Fibroblast of upper back skin (primary cell): ENCODE data around the gene TSR3.

Experiments used
- DNase-seq: peaks from one replicate; pipeline ENCODE4 v3.0.0-alpha.2; 2013

The TSR3 gene

DNA sequence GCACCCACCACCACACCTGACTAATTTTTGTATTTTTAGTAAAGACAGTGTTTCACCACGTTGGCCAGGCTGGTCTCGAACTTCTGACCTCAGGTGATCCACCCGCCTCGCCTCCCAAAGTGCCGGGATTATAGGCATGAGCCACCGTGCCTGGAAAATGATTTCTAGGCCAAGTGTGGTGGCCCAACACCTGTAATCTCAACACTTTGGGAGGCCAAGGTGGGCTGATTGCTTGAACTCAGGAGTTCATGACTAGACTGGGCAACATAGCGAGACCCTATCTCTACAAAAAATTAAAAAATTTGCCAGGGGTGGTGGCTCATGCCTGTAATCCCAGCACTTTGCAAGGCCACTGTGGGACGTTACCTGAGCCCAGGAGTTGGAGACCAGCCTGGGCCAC, 29.3 kb downstream of the TSR3 start:
- no peak for DNase-seq

DNA sequence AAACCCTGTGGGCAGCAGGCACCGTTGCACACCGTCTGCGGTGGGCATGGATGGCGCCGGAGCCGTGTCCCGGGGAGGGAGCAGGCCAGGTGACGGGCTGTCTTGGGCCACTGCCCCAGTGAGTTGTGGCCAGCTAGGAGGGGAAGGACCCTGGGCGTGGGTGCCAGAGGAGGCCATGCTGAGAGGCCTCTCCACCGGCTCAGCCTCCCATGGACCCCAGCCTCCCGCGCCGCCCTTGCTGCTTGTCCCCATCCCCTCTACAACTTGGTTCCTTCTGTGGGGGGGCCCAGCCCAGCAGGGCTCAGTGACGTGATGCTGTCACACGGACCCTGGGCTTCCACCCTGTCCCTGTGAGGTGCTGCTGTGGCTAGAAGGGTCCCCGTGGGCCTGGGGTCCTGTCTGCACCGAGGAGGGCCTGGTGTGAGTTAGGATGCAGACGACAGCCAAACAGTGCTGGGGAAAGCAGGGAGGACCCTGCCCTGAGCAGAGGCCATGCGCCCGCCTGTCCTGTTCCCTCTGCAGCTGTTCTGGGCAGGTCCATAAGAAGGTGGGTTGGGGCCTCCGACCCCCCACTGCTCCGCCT, 30.9 kb downstream of the TSR3 start:
- no peak for DNase-seq

DNA sequence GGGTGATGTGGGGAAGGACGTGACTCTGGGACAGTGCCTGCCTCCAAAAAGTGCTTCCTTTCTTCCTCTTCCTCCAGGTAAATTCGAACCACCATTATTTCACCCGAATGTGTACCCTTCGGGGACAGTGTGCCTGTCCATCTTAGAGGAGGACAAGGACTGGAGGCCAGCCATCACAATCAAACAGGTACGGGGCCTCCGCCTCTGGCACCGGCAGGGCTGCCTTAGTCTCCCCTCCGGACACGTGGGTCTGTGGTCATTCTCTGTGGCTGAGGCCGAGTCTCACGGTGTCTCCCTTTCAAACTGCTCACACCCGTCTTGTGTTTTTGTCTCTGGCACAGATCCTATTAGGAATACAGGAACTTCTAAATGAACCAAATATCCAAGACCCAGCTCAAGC, 31.6 kb downstream of the TSR3 start:
- DNase-seq: no peak

DNA sequence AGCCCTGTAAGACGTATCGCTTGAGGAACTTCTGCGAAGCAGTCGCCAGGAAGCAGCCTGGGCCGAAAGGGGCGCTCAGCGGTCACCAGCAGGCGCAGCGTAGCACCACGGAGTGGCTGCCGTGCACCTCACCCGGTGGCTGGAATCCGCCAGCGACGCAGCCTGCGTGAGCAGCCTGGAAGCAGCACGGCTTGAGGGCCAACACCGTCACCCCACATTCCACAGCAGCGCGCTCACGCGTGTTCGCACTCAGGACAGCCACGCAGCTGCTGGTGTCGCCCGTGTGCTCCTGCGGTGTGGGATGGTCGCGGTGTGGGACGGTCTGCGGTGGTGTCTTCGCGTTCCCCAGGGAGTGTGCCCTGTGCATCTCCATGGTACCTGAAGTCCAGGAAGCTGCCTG, 32.6 kb downstream of the TSR3 start:
- no peak for DNase-seq

DNA sequence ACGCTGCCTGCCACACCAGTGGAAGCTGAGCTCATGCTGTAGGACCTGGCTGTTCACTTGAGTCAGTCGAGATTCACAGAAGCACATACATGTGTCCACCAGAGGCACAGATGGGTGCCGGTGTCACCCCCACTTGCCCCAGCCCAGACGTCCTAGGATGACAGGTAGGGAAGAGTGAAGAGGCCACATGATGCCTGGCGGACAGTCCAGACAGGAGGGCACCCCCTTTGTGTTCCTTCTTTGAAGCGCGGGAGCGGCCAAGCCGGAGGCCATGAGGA, 33.5 kb downstream of the TSR3 start:
- DNase-seq: no peak

DNA sequence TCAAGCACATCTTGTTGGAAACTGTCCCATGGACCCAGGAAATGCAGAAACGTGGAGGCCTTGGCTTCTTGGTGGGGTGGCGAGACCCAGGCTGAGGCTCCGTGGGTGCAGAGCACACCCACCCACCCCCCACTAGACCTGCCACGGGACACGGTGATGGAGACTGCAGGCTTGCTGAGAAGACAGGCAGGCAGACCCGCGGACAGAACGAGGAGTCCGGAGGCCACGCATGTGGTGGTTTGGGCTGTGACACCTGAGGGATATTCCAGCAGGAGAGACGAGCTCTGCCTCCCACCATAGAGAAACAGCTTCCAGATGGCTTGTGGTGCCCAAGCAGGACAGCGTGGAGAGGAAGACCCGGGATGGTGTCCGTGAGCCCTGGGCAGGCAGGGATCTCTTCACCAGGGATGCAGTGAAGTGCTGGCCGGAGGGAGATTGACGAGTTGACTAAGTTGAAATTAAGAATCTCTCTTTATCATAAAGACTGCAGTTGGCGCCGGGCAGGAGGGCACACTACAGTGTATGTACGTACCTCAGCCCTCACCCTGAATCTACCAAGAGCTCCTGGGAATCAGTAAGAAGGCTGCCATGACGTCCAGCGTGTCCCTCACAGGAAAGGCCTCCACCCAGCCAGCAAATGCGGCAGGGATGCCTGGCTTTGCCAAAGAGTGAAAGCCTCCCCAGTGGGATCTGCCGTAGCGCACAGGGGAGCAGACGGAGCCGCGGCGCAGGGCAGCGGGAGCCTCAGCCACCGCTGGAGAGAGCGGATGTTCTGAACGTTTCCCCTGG, 34.0 kb downstream of the TSR3 start:
- DNase-seq: no peak

DNA sequence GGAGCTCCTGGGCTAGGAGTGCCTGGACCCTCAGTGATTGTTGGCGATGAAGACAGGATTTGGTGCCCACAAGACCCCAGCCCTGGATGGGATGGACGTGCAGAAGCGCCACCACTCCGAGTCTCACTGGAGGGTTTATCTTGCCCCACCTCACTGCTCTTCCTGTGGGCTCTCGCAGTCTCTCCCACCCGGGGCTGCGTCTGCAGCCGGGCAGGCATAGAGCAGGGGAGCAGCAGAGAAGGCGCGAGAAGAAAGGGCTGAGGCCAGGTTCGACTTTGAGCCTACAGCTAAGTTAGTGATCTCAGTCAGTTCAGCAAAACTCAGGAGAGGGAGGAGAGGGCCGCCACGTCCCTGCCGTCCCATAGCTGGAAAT, 35.7 kb downstream of the TSR3 start:
- no peak for DNase-seq

DNA sequence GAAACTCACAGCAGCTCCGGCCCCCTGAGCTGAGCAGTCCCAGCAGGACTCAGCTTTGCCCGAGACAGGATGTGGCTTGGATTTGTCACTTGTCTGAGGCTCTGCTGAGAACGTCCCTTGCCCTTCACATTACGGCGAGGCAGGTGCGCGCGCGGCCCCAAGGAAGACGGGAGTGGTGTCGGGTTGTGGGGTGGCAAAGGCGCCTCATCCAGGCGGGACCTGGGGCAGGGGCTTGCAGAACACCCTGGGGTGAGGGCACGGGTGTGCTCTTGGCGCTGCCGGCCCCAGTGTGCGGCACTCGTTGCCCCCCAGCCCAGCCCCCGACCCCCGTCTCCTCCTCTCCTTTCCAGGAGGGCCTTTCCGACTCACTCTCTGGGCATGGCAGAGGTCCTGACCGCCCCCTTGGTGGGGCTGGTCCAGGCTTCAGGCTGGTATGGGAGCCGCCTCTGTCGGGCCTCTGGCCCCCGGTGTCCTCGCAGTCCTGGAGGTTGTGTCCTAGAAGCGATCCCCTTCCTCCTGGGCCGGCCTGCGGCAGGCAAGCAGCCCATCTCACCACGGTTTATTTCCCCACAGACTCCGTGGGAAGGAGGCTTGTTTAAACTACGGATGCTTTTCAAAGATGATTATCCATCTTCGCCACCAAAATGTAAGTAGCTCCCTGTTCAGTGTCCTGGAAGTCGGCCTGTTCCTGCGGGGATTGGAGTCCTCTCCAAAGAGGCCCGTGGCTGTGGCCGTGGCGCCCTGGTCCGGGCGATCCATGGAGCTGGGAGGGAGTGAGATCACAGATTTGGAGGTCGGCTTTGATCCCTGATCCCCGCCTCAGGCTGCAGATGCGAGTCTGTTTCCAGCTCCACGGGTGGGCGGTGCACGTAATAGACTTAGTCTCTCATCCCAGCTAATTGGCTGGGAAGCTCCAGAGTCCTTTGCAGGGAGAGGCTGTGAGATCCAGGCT, 36.3 kb downstream of the TSR3 start:
- DNase-seq: no peak

DNA sequence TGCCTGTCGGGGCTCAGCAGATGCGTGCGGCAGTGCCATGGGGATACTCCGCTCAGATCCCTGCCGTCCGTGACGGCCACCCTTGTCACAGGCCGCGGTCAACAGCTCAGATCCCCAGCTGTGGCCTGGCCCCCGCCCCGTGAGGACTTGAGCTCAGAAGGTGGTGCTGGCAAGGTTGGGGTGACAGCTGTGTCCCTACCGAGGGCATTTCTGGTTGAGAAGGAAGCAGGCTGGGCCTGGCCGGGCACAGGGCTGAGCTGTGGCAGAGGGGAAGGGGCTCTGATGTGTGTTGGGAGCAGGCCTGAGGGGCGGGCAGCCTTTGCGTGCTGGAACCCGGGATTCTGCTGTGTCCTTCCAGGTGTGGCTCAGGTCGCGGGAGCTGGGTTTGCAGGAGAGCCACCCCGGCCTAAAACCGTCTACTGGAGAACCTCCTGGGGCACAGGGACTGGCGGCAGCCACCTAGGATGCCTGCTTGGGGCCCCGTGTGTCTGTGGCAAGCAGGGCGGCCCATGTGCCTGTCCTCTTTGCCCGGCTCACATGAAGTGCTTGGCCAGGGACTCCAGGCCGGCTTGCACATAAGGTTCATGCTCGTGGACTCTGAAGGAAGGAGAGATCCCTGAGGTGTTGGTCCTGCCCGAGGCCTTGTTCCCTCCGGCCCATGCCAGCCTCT, 37.1 kb downstream of the TSR3 start:
- no peak for DNase-seq

DNA sequence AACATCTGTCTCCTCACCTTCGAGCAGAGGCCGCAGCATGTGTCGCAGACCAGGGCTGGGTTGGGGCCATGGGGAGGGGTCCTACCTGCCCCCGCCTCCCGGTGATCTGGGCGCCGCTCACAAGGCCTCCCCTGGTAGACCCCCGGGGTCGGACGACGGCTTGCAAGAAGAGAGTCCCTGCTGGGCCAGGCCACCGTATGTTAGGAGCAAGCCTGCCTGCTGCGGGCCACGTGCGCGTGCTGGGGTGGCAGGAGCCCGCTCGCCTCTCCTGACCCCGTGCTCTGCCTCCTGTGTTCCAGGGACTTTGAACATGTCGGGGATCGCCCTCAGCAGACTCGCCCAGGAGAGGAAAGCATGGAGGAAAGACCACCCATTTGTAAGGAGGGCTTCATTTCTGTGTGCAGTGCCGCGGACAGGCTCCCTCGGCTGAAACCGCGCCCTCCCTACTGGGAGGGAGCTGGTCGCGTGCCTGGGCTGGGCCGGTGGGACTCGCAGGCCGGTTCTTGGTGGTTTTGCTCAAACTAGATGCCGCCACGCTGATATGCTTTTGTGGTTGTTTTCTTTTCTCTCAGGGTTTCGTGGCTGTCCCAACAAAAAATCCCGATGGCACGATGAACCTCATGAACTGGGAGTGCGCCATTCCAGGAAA, 37.8 kb downstream of the TSR3 start:
- no peak for DNase-seq

DNA sequence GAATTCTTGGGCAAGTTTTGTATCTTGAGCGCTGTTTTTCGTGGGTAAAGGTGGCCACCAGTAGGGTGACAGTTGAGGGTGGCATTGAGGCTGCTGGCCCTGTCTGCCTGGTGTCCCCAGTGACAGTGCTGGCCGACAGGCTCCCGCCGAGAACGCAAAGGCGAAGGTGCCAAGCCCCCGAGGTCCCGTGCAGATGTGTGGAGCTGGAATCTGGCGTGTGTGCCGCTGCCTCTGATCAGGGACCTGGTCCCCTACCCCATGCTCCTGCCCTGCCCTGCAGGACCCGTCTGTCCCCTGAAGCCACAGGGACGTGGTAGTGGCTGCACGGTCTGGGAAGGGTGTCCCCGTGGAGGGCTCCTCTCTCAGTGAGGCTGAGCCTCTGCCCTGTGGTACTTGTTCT, 38.8 kb downstream of the TSR3 start:
- no peak for DNase-seq

DNA sequence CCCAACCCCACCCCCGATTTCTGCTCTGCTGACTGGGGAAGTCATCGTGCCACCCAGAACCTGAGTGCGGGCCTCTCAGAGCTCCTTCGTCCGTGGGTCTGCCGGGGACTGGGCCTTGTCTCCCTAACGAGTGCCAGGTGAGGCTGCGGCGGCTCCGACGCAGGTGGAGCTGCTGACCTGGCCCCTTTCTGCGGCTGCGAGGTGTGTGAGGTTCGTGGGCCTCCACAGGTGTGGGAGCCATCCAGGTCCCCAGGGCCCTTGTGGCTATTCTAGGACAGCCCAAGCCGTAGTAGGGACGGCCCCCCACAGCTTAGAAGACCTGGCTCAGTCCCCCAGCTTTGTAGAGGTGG, 39.2 kb downstream of the TSR3 start:
- no peak for DNase-seq

DNA sequence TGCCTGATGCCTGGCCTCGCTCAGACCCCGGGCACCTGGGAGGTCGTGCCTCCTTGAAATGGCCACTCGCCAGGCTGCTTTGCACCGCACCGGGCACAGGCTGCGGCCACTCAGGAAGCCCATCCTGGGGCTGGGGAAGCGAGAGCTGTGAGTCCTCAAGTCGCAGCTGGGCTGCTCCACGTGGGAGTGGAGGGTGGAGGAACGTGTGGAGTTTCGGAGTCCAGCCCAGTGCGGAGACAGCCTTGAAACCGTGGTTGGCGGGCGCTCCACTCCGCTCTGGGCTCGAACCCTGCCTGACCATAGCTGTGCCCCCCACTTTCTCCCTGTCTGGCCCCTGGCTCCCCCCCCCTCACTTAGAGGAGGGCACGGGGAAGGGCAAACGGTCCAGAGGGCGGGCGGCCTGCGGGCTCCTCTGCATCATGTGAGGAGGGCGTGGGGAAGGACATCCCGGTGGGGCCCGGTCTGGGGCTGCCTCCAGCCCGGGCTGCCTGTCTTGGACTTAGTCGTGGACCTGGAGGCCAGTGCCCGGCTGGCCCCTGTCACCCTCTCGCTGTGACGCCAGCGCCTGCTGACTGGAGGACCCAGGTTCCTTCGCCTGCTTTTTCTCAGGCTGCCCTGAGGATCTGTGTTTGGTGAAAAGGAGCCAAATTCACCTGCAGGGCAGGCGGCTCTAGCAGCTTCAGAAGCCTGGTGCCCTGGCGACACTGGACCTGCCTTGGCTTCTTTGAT, 39.8 kb downstream of the TSR3 start:
- no peak for DNase-seq

DNA sequence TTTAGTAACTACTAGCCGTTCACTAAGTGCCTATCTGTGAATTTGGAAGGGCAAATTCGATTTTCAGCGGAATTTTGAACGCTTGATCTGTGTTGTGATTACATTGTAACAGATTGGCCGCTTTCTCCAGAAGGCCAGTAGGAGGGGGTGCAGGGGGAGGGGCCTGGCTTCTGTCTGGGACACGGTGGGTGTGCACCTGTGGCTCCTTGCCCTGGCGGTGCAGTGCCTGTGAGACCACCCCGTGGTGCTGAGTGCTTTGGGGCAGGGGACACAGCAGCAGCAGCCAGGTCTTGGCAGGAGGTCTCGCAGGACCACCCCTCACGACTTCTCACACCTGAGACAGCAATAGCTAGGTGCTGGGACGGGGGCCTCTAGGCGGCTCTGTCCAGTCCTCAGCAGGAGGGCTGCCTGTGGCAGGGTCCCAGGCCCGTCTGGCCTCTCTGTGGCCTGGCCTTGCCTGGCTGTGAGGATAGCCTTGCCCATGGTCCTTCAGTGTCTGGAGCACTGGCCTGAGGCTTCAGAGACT, 40.4 kb downstream of the TSR3 start:
- no peak for DNase-seq

DNA sequence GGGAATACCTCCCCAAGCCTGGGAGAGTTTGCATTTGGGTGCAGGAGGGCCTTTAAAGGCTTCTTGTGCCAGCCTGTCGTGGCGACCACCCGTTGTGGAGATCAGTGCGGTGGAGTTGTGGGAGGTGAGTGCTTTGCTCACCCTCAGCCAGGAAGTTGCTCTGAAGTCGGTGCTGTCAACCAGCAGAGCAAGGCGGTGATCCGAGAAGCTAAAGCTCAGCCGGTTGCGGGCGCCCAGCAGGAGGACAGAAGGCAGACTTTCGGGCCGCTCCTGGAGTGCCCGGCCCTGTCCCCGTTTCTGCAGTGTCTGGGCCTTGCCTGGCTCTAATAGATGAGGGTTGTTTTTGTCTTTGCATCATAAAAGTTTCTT, 40.9 kb downstream of the TSR3 start:
- DNase-seq: no peak

DNA sequence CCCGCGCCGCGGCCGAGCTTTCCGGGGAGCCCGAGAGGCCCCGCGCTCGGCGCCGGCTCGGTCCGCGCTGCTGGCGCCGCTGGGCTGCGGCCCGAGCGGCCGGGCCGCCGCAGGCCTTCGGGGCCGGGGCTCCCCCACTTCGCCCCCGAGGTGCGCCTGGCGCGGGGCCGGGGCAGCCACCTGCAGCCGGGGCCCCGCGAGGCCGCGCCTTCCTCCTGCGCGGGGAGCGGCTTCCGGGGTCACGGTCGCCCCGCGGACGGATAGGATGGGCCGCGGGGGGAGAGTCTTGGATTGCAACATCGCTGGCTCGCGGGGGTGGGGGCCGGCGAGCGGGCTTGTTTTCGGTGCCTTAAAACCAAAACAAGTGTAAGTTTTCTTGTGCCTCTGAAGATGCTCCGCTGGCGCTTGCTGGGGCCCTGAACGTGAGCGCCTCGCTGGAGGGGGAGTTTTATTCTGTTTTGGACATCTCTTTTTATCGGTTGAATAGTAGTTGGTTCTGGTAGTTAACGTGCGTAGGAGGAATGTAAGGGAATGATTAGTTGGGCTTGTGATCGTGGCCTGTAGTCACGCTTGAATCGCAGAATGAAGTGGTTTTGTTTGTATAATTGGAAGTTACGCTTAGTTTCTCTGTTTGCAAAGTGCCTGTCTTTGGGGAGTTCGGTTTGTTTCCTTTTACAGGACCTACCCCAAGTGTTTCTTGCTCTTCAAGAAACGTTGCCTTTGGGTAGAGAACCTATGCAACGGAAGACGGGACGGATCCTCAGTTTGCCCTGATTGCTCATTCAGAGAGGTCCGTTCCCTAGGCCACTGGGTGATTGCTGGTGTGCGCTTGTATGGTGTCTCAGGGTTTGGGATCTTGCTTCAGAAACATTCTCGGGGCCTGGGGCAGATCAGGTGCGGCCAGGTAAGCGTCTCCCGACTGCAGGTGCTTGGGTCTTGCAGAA, 41.5 kb downstream of the TSR3 start:
- peak; percentile 14 for DNase-seq

DNA sequence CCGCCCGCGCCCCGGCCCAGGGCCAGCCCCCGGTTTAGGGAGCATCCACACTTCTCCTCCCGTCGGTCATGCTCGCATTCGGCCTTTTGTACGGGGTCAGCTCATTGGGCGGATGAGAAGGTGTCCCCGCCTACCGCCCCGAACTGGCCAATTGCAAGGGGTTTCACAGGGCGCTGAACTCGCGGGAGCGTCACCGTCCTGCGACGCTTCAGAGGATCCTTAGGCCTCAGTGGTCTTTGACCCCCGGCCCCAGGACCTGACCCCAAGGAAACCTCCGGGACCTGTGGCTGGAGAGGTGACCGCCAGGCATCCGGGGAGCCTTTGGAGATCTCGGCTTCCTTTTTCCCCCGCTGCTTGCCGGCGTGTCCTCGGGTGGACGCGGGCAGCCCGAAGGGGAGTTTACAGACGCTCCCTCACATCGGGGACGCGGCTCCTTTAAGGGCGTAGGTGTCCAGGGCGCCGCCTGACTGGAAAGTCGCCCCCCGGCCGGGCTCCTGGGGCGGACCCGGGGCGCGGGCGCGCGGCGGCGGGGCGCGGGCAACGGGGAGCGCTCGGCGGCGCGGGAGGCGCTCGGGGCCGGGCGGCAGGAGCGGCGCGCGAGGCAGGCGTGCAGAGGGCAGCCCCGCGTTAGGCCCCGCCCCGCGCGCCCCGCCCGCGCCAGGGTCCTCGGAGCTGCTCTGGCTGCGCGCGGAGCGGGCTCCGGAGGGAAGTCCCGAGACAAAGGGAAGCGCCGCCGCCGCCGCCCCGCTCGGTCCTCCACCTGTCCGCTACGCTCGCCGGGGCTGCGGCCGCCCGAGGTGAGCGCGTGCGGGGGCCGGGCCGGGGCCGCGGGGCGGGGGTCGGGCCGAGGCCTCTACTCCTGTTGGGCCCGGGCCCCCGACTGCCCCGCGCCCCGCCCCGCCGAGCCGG, 42.4 kb downstream of the TSR3 start, which contains the start of gene UBE2I:
UBE2I (plus strand) TSS at position 660 of the 909 bp plus-strand sequence. CDS start 4,395 bp downstream, outside the sequence.
- DNase-seq: peak; percentile 98

DNA sequence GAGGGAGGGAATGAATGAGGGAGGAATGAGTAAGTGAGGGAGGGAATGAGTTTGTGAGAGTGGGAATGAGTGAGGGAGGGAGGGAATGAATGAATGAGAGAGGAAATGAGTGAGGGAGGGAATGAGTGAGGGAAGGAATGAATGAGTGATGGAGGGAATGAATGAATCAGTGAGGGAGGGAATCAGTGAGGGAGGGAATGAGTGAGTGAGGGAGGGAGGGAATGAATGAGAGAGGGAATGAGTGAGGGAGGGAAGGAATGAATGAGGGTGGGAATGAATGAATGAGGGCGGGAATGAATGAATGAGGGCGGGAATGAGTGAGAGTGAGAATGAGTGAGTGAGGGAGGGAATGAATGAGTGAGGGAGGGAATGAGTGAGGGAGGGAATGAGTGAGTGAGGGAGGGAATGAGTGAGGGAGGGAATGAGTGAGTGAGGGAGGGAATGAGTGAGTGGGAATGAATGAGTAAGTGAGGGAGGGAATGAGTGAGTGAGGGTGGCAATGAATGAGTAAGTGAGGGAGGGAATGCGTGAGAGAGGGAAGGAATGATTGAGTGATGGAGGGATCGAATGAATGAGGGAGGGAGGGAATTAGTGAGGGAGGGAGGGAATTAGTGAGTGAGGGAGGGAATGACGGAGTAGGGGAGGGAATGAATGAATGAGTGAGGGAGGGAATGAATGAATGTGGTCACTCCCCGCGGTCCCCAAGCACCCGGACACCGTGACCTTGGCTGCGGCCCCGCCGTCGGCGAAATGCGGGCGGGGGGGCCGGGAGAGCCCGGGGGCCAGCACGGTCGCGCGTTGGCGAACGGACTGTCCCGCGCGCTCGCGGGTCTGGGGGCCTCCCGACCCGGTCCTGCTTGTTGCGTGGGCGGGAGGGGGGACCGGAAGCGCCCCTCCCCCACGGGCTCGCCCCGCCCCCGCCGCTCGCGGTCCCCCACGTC, 43.4 kb downstream of the TSR3 start:
- no peak for DNase-seq

DNA sequence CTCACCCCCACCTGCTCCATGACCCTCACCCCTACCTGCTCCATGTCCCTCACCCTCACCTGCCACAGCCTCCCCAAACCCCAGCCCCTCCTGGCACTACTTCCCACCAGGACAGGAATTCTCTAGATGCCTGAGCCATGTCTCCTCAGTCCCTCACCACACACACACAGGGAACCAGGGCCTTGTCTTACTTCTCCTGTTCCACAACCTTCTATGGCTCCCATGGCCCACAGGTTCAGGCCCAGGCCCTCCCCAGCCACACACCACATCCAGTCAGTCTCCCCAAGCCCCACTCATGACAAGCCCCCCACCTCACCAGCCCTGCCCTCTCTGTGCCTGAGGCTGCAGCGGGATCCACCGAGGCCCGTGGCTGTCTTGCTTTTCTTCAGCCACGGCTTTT, 45.3 kb downstream of the TSR3 start:
- no peak for DNase-seq
